H4 (cell line): ENCODE data around the gene CACNA1C. TPM values are rescaled to one million over a fixed set of nuclear protein-coding genes. Genes with fewer than 3 reads are reported as not detected.

Experiments used
- DNase-seq: peaks from one replicate; pipeline ENCODE4 v3.0.0-alpha.2; 2015; ENCODE audit warnings: low spot score
- total RNA-seq: library from RNA; depleted of rRNA; stranded (reverse); fragments of >200 nt; shearing (Covaris generic); gene quantifications from 2 replicates; pipeline ENCODE4 v1.2.3, GENCODE V29; 2014

The CACNA1C gene
- total RNA-seq, 1 experiment from 2014 or later: 1.5 TPM

DNA sequence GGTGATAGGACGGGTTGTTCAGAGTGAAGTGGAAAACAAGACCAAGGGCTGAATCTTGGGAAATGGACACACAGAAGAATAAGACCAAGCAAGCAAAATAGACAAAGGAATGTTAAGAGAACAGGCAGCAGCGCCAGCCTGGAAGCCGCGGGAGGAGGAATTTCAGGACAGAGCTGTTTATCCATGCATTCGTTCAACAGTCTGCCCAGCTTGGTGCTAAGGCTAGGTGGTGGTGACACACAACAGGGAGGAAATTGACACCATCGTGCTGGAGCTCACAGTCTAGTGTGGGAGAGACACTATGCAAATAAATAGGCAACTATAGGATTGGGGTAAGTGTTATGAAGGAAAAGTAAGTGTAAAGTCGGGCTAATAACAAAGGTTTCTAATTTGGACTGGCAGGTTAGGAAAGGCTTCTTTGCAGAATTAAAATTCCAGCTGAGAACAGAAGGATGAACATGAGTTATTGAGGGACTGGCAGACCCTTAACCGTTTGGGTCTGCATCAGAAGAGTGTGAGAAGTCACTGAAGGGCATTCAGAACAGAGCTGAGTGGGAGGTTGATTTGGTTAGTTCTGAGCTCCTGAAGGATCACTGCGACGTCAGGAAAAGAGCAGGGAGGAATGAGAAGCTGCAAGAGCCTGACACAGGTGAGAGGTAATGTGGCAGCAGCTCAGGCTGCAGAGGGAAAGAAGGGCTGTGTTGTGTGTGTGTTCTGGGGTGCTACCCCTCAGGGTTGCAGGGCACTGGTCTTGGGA, 499.4 kb downstream of the CACNA1C start:
- no peak for DNase-seq

- DNase-seq: no peak
Measured at GRCh38 chr12:2553388-2554126, 500.8 kb downstream of the CACNA1C start.

GRCh38 chr12:2555487-2556082, 502.8 kb downstream of the CACNA1C start:
- no peak for DNase-seq

- no peak for DNase-seq
Measured at GRCh38 chr12:2557597-2557996, 504.8 kb downstream of the CACNA1C start.

GRCh38 chr12:2559931-2560330, 507.1 kb downstream of the CACNA1C start:
- DNase-seq: no peak

GRCh38 chr12:2560356-2560755, 507.6 kb downstream of the CACNA1C start:
- no peak for DNase-seq

DNA sequence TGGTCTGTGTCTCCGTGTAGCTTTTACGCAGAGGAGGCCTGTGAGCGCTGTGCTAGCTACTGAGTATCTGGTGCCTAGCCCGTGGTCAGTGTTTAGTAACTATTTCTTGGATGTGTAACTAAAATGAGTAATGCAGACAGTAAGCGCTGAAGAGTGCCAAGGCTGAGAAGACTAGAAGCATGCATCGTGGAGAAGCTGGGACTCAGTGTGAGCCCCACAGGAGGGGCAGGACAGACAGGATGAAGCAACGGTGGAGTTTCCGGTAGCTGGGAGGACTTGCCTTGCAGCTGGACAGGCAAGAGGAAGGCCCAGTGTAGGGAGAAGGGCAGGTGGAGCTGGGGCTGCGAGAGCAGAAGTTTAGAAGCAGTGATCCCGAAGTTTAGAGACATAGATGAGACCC, 508.6 kb downstream of the CACNA1C start:
- DNase-seq: no peak

- DNase-seq: no peak
Measured at GRCh38 chr12:2562400-2562799, 509.6 kb downstream of the CACNA1C start.

DNA sequence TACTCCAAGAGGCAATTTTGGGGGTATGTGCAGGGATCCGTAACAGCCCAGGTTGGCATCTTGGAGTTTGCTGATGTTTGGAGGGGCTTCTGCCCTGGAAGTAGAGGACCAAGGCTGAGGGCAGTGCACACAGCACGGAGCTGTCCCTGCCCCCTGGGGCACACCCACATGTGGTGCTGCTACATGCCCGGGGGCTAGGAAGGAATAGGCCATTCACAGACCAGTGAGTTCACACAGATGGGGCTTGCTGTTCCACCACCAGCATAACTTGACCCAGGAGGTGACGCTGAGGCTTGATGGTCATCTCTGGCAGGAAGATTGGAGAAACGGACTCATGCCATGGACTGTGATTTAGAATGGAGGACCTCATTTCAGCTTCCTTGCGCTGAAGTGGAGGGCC, 510.9 kb downstream of the CACNA1C start:
- no peak for DNase-seq

DNA sequence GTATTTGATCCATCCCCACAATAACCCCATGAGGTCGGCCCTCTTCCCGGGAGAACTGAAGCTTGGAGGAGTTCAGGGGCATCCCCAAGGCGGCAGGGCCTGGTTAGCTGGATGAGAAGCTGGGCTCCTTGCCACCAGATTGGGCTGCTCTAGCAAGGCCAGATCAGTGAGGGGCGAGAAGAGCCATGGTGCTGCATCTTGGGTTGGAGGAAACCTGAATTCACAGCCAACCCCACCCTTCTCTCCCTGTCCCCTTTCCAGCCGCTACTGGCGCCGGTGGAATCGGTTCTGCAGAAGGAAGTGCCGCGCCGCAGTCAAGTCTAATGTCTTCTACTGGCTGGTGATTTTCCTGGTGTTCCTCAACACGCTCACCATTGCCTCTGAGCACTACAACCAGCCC, 513.4 kb downstream of the CACNA1C start:
- no peak for DNase-seq

DNA sequence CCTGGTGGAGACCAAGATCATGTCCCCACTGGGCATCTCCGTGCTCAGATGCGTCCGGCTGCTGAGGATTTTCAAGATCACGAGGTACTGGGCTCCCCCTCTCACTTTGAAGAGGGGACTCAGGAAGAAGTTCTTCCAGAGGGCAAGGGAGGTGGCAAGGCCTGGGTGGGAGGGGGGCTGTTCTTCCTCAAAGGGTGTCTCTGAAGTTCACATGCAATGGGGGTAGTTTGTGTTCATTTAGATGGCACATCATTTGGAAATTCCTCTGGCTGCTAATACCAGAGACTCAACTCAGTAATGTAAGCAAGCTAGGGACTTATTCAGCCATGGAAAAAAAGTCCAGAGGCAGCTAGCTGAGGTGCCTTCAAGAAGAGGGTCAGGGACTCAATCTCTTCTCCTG, 514.9 kb downstream of the CACNA1C start:
- DNase-seq: no peak

- DNase-seq: no peak
Measured at GRCh38 chr12:2570562-2570961, 517.8 kb downstream of the CACNA1C start.

DNA sequence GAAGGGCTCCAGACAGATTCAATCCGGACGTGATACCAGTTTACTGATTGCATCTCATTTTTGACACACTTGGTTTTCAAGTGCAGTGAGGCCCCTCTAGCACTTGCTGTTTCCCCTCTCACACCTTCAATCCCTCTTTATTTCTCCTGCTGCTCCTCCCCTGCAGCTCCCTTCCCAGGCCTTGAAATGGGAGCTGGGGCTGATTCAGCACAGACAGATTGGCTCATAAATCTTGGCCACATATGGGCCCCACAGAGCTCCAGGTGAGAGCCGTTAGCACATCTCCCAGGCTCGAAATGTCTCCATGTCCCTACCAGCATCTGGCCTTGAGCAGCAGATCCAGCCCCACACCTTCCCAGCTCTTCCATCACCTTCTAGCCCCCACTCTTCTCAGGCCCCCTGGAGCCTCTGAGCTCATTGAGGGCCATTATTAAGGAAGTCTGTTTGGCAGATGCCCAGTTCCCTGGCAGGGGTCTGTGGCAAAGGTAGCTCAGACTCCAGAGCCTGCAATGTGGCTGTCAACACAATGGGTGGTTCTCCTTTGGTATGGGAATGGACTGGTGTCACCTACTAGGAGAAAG, 521.7 kb downstream of the CACNA1C start:
- DNase-seq: no peak

DNA sequence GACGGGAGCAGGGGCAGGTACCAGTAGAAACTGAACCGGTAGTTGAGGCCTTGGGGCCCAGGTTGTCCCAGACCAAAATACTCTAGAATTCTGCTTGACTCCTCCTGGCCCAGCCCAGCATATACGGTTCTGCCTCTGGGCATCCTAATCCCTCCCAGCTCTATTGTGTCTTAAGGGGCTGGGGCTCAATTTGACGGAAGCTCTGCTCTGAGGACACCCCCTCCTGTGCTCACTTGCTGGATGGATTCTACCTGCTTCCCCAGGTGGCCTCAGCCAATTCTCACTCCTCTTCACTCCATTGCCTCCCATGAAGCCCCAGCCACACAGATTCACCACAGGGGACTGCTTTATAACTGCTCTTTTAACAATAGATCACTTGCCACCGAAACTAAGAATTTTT, 522.5 kb downstream of the CACNA1C start:
- no peak for DNase-seq

DNA sequence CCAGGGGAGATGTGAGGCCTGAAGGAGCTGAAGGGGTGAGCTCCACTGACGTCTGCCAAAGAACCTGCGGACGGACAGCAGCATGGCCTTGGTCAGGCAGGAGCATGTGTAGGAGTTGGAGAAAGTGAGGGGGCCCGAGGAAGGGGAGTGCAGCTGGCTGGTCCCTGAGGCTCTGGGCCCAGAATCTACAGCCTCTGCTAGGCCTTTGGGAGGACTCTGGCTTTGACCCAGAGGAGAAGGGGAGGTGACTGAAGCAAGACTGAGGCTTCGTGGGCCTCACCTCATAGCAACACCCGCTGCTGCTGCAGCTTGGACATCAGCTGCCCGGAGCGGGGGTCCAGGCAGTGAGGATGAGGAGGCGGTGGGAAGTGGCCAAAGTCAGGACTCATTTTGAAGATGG, 525.4 kb downstream of the CACNA1C start:
- no peak for DNase-seq

- no peak for DNase-seq
Measured at GRCh38 chr12:2578772-2579171, 526.0 kb downstream of the CACNA1C start.

GRCh38 chr12:2580821-2581220, 528.0 kb downstream of the CACNA1C start:
- DNase-seq: peak; percentile 70

DNA sequence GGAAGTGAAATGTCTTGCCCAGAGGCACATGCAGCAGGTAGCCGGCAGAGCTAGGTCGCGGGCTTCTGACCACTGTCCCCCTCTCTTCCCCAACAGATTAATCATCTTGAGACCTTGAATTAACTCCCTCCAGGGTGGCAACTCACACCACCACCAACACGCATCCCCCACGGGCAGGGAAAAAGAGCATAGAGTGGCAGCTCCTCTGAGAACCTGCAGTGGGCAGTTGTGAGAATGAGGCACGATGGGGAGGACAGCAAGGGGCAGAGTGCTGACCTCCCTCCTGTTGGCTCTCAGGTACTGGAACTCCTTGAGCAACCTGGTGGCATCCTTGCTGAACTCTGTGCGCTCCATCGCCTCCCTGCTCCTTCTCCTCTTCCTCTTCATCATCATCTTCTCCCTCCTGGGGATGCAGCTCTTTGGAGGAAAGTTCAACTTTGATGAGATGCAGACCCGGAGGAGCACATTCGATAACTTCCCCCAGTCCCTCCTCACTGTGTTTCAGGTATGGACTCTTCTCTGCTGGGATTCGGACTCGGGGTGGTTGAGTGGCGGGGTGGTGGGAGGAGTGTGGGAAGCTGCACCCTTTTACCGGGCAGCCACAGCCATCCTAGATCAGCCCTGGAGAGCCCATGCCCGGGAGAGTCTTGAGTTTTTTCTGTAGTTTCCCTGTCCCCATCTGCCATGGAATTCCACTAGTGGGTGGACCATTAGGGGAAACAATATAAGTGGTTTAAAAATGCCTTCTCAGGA, 528.7 kb downstream of the CACNA1C start:
- DNase-seq: no peak

DNA sequence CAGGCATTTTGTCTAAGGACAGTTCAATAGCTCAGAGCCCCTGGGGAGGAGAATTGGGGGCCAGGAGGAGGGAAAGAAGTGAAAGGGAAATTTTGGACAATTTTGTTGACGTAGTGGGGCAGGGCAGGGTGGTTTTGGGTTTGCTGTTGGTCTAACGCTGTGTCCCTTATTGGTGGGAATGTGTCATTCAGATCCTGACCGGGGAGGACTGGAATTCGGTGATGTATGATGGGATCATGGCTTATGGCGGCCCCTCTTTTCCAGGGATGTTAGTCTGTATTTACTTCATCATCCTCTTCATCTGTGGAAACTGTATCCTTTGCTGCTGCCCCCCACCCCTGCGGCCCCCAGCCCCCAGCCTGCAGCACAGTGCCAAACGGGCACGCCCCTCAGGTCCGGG, 529.8 kb downstream of the CACNA1C start:
- no peak for DNase-seq

GRCh38 chr12:2583091-2583497, 530.3 kb downstream of the CACNA1C start:
- peak; percentile 46 for DNase-seq

GRCh38 chr12:2583642-2584401, 531.0 kb downstream of the CACNA1C start:
- no peak for DNase-seq
